Measurements from ENCODE around the gene YBEY.
"Not testable (repeated sequence)": the region's sequence is repeated elsewhere in the genome, so short reads cannot be mapped to it uniquely, and the experiment has no call there.

YBEY gene

GRCh38 chr21:46307625-46308024, 21.5 kb downstream of the YBEY start:
- DNase-seq: peak; percentile 71

DNA sequence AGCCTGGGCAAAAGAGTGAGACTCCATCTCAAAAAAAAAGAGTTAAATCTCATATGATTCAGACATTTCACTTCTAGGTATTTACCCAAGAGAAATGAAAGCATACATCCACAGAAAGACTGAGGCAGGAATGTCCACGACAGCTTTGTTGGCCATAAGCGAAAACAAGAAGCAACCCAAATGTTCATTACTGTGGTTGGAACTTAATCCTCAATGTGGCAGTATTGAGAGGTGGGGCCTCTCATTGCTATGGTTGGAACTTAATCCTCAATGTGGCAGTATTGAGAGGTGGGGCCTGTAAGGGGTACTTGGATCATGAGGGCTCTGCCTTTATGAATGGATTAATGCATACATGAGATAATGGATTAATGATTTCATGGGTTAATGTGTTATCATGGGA, 22.3 kb downstream of the YBEY start:
- DNase-seq: no peak

GRCh38 chr21:46310260-46310659, 24.1 kb downstream of the YBEY start:
- not testable (repeated sequence) for DNase-seq

DNA sequence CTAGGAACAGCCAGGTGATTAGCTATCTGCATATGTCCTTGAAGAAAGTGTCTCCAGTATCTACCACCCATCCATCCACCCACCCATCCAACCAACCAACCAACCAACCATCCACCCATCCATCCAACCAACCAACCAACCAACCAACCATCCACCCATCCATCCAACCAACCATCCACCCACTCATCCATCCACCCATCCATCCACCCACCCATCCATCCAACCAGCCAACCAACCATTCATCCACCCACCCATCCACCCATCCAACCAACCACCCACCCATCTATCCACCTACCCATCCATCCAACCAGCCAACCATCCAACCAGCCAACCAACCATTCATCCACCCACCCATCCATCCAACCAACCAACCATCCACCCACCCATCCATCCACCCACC, 25.4 kb downstream of the YBEY start:
- no peak for DNase-seq

- DNase-seq: no peak
These were observed 26.8 kb downstream of the YBEY start for GRCh38 chr21:46312949-46313348.

- no peak for DNase-seq
These were observed 28.4 kb downstream of the YBEY start for GRCh38 chr21:46314441-46315020.

- no peak for DNase-seq
These were observed 30.7 kb downstream of the YBEY start for GRCh38 chr21:46316708-46317324.

GRCh38 chr21:46317710-46318463, 31.7 kb downstream of the YBEY start:
- no peak for DNase-seq

DNA sequence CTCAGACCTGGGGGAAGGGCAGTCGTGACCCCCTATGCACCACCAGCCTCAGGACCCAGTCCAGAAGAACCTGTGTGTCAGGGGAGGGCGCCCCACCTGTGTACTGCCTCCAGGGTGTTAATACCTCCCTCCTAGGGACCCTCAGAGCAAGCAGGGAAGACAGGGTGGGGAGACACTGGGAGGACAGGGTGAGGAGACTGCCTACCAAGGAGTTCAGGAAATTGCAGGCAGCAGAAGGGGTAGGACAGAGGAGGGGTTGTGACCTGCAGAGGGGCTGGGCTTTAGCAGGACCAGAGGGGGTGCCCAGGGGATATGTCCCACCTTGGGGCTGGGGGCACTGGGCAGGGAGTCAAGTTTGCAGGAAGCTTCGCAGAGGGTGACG, 32.3 kb downstream of the YBEY start:
- DNase-seq: no peak

GRCh38 chr21:46319186-46319585, 33.0 kb downstream of the YBEY start:
- no peak for DNase-seq

DNA sequence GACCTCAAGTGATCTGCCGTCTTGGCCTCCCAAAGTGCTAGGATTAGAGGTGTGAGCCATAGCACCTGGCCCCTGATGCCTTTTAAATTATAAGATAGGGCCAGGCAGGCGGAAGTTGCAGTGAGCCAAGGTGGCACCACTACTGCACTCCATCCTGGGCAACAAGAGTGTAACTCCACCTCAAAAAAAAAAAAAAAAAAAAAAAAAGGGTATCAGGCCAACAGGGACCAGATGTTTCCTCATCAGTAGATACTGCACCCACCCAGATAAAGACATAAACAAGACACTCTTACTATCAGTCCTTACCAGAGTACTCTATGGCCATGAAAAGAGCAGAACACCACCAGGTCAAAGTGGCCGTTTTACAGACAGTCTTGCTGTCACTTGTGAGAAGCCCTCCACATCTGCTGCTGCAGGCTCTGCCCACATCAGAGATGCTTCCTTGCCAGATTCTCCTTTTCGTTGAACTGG, 34.2 kb downstream of the YBEY start:
- DNase-seq: peak; percentile 98

DNA sequence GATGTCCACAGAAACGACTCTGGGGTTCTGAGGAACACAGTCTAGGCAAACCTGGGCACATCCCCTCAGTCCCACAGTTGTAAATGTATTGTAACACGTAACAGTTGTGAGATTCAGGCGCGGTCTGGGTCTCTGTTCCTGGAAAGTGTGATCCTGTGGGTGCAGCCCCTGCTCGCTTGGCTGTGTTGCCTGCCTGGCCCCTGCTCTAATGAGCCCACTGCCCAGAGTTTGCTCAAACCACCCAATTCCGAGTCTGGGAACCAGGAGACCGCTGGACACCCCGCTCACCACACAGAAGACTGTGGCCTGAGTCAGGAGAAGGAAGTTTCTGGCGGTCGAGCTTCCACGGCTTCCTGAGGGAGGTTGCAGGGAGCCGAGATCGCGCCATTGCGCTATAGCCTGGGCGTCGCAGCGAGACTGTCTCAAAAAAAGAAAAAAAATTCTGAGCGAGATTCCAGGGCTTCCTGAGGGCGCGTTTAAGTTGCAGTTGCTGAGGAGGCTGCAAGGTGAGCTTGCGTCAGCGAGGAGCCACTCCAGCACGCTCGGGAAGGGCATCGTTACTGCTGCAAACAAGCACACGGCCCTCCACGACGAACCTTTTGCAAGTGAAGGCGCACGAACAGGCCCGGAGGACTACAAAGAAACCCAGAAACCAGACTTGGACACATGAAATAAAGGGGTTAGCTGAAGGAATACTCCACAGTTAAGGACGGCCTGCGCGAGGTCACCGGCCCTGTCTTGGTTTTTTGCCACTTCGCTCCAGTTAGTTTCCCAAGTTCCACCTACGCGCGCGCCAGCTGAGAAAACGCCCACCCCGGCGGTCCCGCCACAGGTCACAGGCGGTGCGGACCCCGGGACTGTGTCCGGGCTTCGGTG, 36.4 kb downstream of the YBEY start:
- peak; percentile 61 for DNase-seq

GRCh38 chr21:46323227-46323709, 37.1 kb downstream of the YBEY start:
- peak; percentile 62 for DNase-seq

DNA sequence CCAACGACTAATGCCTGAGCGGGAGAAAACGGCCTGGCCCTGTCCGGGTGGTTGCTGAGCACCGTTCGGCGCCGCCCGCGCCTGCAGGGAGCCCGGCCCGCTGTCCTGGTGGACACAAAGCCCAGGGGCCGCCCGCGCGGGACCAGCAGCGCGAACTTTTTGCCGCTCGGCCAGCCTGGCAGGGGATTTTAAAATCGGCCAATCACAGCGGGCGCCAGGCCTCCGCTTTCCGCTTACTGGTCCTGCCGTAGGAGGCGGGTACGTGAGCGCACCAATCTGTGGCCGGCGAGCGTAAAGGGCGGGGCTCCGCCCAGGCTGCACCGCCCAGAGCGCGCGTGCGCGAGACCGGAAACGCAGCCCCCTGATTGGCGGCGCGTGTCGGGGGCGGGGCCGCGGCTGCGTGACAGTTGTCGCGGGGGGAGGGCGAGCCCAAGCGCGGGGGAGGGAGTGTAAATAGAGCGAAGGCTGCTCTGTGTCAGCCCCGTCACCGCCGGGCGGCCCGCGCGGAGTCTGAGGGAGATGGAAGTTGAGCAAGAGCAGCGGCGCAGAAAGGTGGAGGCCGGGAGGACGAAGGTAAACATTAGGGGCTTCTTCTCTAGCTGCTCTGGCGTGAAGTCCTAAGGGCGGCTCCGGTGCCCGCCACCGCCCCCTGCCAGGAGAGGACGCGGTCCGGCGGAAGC, 37.7 kb downstream of the YBEY start, which contains the start of the genes C21orf58 and PCNT:
TSS of gene C21orf58 (minus strand) at position 161 of the 680 bp plus-strand sequence. CDS start 1,132 bp downstream, outside the sequence.
TSS of gene PCNT (plus strand) at position 447 of the 680 bp plus-strand sequence. CDS start at position 520, 73 bp downstream.
- peak; percentile 100 for DNase-seq

DNA sequence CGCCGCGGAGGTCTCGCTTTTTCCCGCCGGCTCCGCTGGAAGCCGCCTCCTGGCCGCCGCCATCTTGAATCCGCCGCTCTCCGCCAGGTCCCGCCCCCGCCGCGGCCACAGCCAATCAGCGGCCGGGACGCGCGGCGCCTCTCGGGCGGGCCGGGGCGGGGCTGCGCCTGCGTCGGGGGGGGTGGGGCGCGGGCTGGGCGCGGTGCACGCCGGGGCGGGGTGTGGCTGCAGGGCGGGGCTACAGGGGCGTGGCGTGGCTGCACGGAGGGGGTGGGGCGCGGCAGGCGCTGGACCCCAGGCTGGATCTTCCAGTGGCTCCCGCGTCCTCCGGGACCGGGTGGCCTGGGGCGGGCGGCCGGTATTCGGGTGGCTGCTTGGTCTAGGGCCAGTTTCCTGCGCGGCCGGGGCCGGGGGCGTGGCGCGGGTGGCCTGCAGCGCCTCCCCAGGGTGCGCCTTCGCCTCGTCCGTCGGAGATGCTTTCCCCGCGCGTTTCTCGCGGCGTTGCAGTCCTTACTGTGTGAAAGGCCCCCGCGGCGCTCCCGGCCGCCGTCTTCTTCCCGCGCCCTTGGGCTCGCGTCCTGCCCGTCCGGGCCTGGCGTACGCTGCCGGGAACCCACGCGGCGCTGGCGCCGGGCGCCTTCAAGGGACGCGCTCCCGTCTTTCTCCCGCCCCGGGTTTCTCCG, 38.4 kb downstream of the YBEY start:
- DNase-seq: peak; percentile 94

- DNase-seq: peak; percentile 84
These were observed 39.2 kb downstream of the YBEY start for GRCh38 chr21:46325073-46325912.

DNA sequence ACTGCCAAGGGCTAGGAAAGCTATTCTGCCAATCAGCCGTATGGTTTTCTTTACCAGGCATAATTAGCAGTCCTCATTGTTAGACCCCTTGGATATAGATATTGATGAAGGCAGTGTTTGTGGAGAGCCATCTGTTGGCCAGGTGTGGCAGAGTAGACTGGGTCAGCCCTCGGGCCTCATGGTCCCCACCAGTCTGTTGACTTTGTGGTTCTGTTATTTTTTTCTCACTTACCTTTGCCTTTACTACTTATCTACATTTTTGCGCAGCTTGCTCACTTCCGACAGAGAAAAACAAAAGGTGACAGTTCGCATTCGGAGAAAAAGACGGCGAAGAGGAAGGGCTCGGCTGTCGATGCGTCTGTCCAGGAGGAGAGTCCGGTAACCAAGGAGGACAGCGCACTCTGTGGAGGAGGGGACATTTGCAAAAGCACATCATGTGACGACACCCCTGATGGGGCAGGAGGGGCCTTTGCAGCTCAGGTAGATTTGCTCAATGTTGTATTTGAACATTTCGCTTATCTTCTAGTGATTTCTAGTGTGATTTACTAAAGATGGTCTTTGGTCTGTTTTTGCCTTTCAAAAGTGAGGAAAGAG, 40.1 kb downstream of the YBEY start:
- DNase-seq: no peak

GRCh38 chr21:46327711-46328110, 41.6 kb downstream of the YBEY start:
- no peak for DNase-seq

DNA sequence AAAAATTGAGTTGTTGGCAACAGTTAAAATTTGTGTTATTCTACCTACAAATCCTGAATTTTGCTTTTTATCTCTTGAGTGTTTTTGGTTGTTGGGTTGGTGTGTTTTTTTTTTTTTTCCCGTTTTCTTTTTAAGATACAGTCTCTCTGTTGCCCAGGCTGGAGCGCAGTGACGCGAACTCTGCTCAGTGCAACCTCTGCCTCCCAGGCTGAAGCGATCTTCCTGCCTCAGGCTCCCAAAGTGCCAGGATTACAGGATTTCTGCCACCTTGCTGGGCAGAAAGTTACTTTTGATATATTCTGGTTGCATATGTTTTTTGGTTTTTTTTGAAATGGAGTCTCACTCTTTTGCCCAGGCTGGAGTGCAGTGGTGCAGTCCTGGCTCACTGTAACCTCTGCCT, 42.0 kb downstream of the YBEY start:
- no peak for DNase-seq

DNA sequence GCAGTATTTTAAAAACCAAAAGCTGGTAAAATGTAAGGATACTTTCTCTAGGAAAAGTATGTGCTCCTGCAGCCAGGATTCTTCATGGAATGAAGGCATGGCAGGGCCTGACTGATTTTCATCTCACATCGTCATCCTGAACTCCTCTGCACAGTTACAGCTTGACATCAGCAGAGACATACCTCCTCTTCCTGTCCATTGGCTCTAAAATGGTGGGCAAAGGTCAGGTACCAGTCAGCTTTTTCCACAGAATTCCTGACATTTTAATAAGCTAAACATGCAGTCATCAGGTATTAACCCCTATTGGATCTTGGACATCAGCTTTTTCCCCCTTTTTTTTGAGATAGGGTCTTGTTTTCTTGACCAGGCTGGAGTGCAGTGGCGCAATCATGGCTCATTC, 43.7 kb downstream of the YBEY start:
- no peak for DNase-seq
